ENCODE measurements around the gene PIGM.
A peak's percentile ranks its signal among the peaks of the same experiment; 100 is the strongest.

The PIGM gene

DNA sequence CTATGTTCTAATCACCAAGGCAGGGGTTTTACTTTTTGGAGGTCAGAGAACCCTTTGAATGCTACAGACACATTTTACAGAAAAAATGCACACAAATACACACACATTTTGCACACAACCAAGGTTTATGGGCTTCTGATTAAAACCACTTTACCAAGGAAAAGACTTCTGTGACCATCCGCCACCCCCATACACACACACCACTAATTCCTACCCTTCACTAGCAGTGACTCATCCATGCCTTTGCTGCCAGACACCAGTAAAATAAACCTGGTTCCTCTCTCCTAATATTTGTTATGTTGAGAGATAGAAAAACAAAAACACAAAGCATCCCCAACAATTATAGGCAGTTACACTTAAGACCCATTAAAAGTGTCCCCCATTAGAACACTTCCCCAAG is 12.9 kb downstream of the PIGM start:
- H3K27ac ChIP-seq, result no peak overlapping the region
- TF ChIP-seq ZFX (IDR thresholded peaks at IDR 0.05), result no peak
- TF ChIP-seq, protein P1, sequence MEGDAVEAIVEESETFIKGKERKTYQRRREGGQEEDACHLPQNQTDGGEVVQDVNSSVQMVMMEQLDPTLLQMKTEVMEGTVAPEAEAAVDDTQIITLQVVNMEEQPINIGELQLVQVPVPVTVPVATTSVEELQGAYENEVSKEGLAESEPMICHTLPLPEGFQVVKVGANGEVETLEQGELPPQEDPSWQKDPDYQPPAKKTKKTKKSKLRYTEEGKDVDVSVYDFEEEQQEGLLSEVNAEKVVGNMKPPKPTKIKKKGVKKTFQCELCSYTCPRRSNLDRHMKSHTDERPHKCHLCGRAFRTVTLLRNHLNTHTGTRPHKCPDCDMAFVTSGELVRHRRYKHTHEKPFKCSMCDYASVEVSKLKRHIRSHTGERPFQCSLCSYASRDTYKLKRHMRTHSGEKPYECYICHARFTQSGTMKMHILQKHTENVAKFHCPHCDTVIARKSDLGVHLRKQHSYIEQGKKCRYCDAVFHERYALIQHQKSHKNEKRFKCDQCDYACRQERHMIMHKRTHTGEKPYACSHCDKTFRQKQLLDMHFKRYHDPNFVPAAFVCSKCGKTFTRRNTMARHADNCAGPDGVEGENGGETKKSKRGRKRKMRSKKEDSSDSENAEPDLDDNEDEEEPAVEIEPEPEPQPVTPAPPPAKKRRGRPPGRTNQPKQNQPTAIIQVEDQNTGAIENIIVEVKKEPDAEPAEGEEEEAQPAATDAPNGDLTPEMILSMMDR (conservative IDR thresholded peaks at IDR 0.05), result no peak

DNA sequence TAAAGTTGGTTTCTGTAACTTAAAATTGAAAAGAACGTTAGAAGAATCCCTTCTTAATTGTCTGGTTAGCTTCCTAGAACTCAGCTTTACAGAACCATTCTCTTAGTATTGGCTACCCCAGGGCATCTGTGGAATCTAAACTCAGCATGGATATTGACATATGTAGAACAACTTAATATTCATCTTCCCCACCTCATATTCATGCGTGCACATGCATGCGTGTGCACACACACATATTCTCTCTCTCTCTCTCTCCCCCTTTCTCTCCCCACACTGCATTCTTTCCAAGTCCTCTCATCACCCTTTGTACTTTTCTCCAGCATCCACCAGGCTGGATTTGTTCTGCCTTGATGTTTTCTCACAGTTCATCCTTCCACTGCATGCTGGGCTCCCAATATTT is 13.4 kb downstream of the PIGM start:
- TF ChIP-seq, protein P1 (conservative IDR thresholded peaks at IDR 0.05), result no peak
- TF ChIP-seq ZFX (IDR thresholded peaks at IDR 0.05), result no peak
- no peak overlapping the region for H3K27ac ChIP-seq

DNA sequence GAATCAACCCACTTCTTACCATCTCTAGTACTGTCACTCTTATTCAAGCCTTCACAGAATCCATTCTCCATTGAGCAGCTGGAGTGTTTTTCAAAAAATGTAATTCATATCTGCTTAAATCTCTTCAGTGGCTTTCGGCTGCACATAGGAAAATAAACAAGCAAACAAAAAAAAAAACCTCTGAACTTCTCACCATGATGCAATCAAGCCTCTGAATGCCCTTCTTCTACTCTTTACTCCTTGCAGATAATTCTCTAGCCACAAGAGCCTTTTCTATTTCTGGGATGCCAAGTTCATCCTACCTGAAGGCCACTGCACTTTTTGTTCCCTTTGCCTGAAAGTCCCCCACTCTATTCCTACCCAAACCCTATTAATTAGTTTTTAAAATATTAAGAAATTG is 14.2 kb downstream of the PIGM start:
- H3K27ac ChIP-seq, result no peak overlapping the region

DNA sequence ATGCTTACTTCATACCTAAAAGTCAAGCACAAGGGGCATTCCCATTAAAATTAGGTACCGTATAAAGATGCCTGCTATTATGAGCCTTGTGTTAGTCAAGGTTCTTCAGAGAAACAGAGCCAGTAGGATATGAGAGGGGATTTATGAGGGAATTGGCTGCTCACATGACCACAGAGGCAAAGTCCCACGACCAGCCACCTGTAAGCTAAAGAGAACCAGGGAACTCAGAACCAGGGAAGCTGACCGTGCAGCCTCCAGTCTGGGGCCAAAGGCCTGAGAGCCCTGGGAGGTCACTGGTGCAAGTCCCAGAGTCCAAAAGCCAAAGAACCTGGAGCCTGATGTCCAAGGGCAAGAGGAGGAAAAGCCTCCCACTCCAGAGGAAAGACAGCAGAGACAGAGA is 20.0 kb downstream of the PIGM start:
- TF ChIP-seq ZFX (IDR thresholded peaks at IDR 0.05), result no peak
- TF ChIP-seq, protein P1 (conservative IDR thresholded peaks at IDR 0.05), result no peak
- H3K27ac ChIP-seq, result no peak overlapping the region

More for the DNA sequence above, 14.2 kb downstream of the PIGM start:
- TF ChIP-seq, protein P1 (conservative IDR thresholded peaks at IDR 0.05), result no peak
- TF ChIP-seq ZFX (IDR thresholded peaks at IDR 0.05), result no peak

DNA sequence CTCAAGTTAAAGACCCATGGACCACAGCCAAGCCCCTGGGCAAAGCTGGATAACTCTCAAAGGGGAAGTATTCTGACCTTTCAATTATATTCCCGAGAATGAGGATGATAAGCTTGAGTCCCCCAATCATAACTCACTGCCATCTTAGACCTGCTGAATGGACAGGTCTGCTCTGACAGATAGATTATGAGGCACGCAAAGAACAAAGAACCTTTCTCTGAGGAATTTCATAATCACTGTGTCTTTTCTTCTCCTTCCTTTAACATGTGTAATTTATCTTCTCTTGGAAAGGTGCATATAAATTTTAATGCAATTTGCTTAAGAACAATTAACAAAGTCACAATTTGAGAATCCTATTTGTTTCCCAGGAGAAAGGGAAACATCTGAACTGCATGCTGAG is 22.0 kb downstream of the PIGM start:
- no peak overlapping the region for H3K27ac ChIP-seq
- TF ChIP-seq ZFX (IDR thresholded peaks at IDR 0.05), result no peak
- TF ChIP-seq, protein P1 (conservative IDR thresholded peaks at IDR 0.05), result no peak

DNA sequence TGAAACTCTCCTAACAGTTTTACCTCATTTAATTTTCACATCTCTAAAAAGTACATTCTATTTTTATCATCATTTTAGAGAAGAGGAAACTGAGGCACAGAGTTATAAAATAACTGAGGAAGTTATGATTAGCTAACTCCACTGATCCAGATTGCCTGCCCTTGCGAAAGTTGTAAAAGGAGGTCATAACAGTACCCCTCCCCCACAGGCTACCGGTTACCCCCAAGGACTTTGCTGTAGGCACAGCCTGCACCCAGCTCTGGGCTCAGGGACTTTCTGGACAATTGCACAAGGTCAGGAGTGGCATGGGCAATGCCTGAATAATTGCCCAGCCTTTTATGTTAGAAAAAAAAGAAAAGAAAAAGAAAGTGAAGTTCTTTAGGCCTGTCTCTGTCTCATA is 22.7 kb downstream of the PIGM start:
- TF ChIP-seq, protein P1 (conservative IDR thresholded peaks at IDR 0.05), result no peak
- TF ChIP-seq ZFX (IDR thresholded peaks at IDR 0.05), result no peak

DNA sequence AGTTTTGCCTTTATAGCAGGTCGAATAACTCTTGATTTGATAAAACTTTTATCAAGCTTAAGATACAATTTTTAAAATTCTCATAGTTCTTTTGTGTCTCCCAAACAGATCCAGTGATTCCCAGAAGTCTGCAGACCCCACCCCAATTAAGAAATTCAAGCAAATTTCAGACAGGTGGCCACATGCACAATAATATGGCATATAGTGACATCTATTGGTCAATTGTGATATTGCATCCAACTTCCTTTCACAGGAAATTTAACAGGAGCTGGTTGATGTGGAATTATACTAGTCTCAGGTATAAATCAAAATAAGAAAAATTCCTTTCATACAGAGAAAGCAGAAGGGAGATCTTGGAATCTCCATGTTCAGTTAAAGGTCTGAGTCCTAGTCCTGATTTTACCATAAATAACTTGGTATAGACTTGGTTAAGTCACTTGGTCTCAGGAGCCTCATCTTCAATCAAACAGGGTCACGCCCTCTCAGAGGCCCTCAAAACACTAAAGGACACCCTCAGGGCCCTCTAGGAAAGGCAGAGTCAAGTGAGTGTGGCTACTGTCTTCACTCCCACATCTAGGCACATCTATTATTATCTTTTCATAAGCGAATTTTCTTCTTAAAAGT is 24.1 kb downstream of the PIGM start:
- H3K27ac ChIP-seq, result no peak overlapping the region
- TF ChIP-seq ZFX (IDR thresholded peaks at IDR 0.05), result no peak
- TF ChIP-seq, protein P1 (conservative IDR thresholded peaks at IDR 0.05), result peak; percentile 82

More for the DNA sequence above, 22.7 kb downstream of the PIGM start:
- H3K27ac ChIP-seq, result no peak overlapping the region

Data from C4-2B (cell line).